ENCODE data around the gene C2orf76. TPM values are rescaled to one million over a fixed set of nuclear protein-coding genes. Genes with fewer than 3 reads are reported as not detected.
"Not testable (repeated sequence)": the region's sequence is repeated elsewhere in the genome, so short reads cannot be mapped to it uniquely, and the experiment has no call there.

The C2orf76 gene
- 1 to 10 TPM; 6.9 to 7.1 TPM for total RNA-seq

GRCh38 chr2:119366649-119367471 is at the start of gene C2orf76, which contains the start of gene DBI:
C2orf76 (minus strand) TSS chr2:119366834; CDS start chr2:119339959, 26,875 bp downstream.
DBI (plus strand) TSS chr2:119366977; CDS start chr2:119367052, 75 bp downstream.
- ChIA-PET CTCF (interaction anchor here (0.8 to 1.0 kb wide), 3 partner anchors 29 to 109 kb away, joined by 3 read pairs; no protein-coding TSS in a partner anchor), POLR2A (interaction anchor here (0.6 to 3.3 kb wide), 13 partner anchors 9 to 1552 kb away, joined by 3 to 21 read pairs (median 4); partner anchors contain the start of gene DDX18)
- peak within 1 kb of the TSS; percentile 99 for H3K4me3 Mint-ChIP-seq
- peak within 1 kb of the TSS; percentile 88 for H3K27ac Mint-ChIP-seq
- H3K27me3 Mint-ChIP-seq, result no peaks in the 10 kb centered on the region
- H3K4me1 Mint-ChIP-seq, result peaks cover 46% of the 10 kb centered on the region
- peak; percentile 95 for DNase-seq
- no peaks in the 10 kb centered on the region for H3K9me3 Mint-ChIP-seq
- peaks cover 48% of the 10 kb centered on the region for H3K36me3 Mint-ChIP-seq (ENCODE audit: low read depth)

- Mint-ChIP-seq H3K9me3 (no peaks in the 10 kb centered on the region), H3K27me3 (peaks cover 32% of the 10 kb centered on the region), H3K36me3 (ENCODE audit: low read depth) (no peaks in the 10 kb centered on the region), H3K27ac (no peak overlapping the region), H3K4me3 (no peak overlapping the region), H3K4me1 (no peaks in the 10 kb centered on the region)
- ChIA-PET CTCF (no interaction called here), POLR2A (no interaction called here)
- DNase-seq, result no peak
Observed at GRCh38 chr2:119415630-119416029, 49.0 kb upstream of the C2orf76 start.

GRCh38 chr2:119414894-119415293 is 48.3 kb upstream of the C2orf76 start:
- H3K9me3 Mint-ChIP-seq, result no peaks in the 10 kb centered on the region
- ChIA-PET CTCF (no interaction called here), POLR2A (no interaction called here)
- H3K27ac Mint-ChIP-seq, result no peak overlapping the region
- H3K36me3 Mint-ChIP-seq (ENCODE audit: low read depth), result no peaks in the 10 kb centered on the region
- H3K4me1 Mint-ChIP-seq, result no peaks in the 10 kb centered on the region
- H3K27me3 Mint-ChIP-seq, result peaks cover 32% of the 10 kb centered on the region
- DNase-seq, result no peak
- H3K4me3 Mint-ChIP-seq, result no peak overlapping the region

GRCh38 chr2:119409506-119409905 is 42.9 kb upstream of the C2orf76 start:
- Mint-ChIP-seq H3K27me3 (peaks cover 18% of the 10 kb centered on the region), H3K36me3 (ENCODE audit: low read depth) (no peaks in the 10 kb centered on the region), H3K4me1 (no peaks in the 10 kb centered on the region), H3K9me3 (no peaks in the 10 kb centered on the region), H3K27ac (no peak overlapping the region), H3K4me3 (no peak overlapping the region)
- ChIA-PET POLR2A (no interaction called here), CTCF (interaction anchor here (0.6 to 2.0 kb wide), 2 partner anchors 45 to 67 kb away, joined by 3 to 6 read pairs; no protein-coding TSS in a partner anchor)
- no peak for DNase-seq

- Mint-ChIP-seq H3K4me1 (no peaks in the 10 kb centered on the region), H3K27me3 (peaks cover 13% of the 10 kb centered on the region), H3K4me3 (no peak overlapping the region), H3K27ac (no peak overlapping the region), H3K36me3 (ENCODE audit: low read depth) (no peaks in the 10 kb centered on the region), H3K9me3 (no peaks in the 10 kb centered on the region)
- ChIA-PET CTCF (interaction anchor here (1.4 to 1.5 kb wide), 2 partner anchors 41 to 68 kb away, joined by 3 to 10 read pairs; partner anchors contain the start of genes C2orf76 and DBI), POLR2A (no interaction called here)
- no peak for DNase-seq
Observed at GRCh38 chr2:119408221-119408619, 41.6 kb upstream of the C2orf76 start.

GRCh38 chr2:119407430-119408220 is 41.0 kb upstream of the C2orf76 start:
- H3K4me1 Mint-ChIP-seq, result no peaks in the 10 kb centered on the region
- DNase-seq, result no peak
- ChIA-PET CTCF (interaction anchor here (1.4 to 1.5 kb wide), 2 partner anchors 41 to 68 kb away, joined by 3 to 10 read pairs; partner anchors contain the start of genes C2orf76 and DBI), POLR2A (no interaction called here)
- H3K36me3 Mint-ChIP-seq (ENCODE audit: low read depth), result no peaks in the 10 kb centered on the region
- H3K9me3 Mint-ChIP-seq, result no peaks in the 10 kb centered on the region
- H3K27ac Mint-ChIP-seq, result no peak overlapping the region
- H3K4me3 Mint-ChIP-seq, result no peak overlapping the region
- H3K27me3 Mint-ChIP-seq, result peaks cover 11% of the 10 kb centered on the region

- Mint-ChIP-seq H3K36me3 (ENCODE audit: low read depth) (no peaks in the 10 kb centered on the region), H3K27me3 (peaks cover 6% of the 10 kb centered on the region), H3K9me3 (no peaks in the 10 kb centered on the region), H3K4me3 (no peak overlapping the region), H3K4me1 (no peaks in the 10 kb centered on the region), H3K27ac (no peak overlapping the region)
- ChIA-PET CTCF (interaction anchor here (2.2 kb wide), 1 partner anchor 71 kb away, joined by 9 read pairs; no protein-coding TSS in a partner anchor), POLR2A (no interaction called here)
- DNase-seq, result no peak
Observed at GRCh38 chr2:119405151-119405550, 38.5 kb upstream of the C2orf76 start.

- H3K27me3 Mint-ChIP-seq; H3K4me1 Mint-ChIP-seq; H3K27ac Mint-ChIP-seq; H3K4me3 Mint-ChIP-seq; POLR2A ChIA-PET; H3K36me3 Mint-ChIP-seq (ENCODE audit: low read depth); DNase-seq; CTCF ChIA-PET; H3K9me3 Mint-ChIP-seq: not testable (repeated sequence)
Observed at GRCh38 chr2:119403618-119404017, 37.0 kb upstream of the C2orf76 start.

- POLR2A ChIA-PET, result no interaction called here
- H3K27me3 Mint-ChIP-seq, result peaks cover 4% of the 10 kb centered on the region
- no peak overlapping the region for H3K4me3 Mint-ChIP-seq
- DNase-seq, result no peak
- no peaks in the 10 kb centered on the region for H3K4me1 Mint-ChIP-seq
- no peaks in the 10 kb centered on the region for H3K9me3 Mint-ChIP-seq
- no peaks in the 10 kb centered on the region for H3K36me3 Mint-ChIP-seq (ENCODE audit: low read depth)
- H3K27ac Mint-ChIP-seq, result no peak overlapping the region
- CTCF ChIA-PET, result no interaction called here
Observed at GRCh38 chr2:119402645-119403560, 36.3 kb upstream of the C2orf76 start.

- Mint-ChIP-seq H3K27me3 (peaks cover 4% of the 10 kb centered on the region), H3K4me1 (no peaks in the 10 kb centered on the region), H3K4me3 (no peak overlapping the region), H3K36me3 (ENCODE audit: low read depth) (no peaks in the 10 kb centered on the region), H3K9me3 (no peaks in the 10 kb centered on the region), H3K27ac (no peak overlapping the region)
- DNase-seq, result no peak
- POLR2A ChIA-PET, result no interaction called here
- CTCF ChIA-PET, result no interaction called here
Observed at GRCh38 chr2:119402106-119402505, 35.5 kb upstream of the C2orf76 start.

GRCh38 chr2:119397196-119397595 is 30.6 kb upstream of the C2orf76 start:
- peaks cover 8% of the 10 kb centered on the region for H3K27me3 Mint-ChIP-seq
- H3K4me1 Mint-ChIP-seq, result no peaks in the 10 kb centered on the region

GRCh38 chr2:119393971-119394748 is 27.5 kb upstream of the C2orf76 start:
- Mint-ChIP-seq H3K9me3 (no peaks in the 10 kb centered on the region), H3K4me3 (no peak overlapping the region), H3K27me3 (peaks cover 14% of the 10 kb centered on the region), H3K4me1 (peaks cover 6% of the 10 kb centered on the region), H3K36me3 (ENCODE audit: low read depth) (no peaks in the 10 kb centered on the region), H3K27ac (no peak overlapping the region)
- CTCF ChIA-PET, result no interaction called here
- POLR2A ChIA-PET, result no interaction called here
- DNase-seq, result no peak

More at GRCh38 chr2:119397196-119397595, 30.6 kb upstream of the C2orf76 start:
- no peaks in the 10 kb centered on the region for H3K9me3 Mint-ChIP-seq
- no peak for DNase-seq
- CTCF ChIA-PET, result no interaction called here
- no peaks in the 10 kb centered on the region for H3K36me3 Mint-ChIP-seq (ENCODE audit: low read depth)
- POLR2A ChIA-PET, result no interaction called here
- H3K27ac Mint-ChIP-seq, result no peak overlapping the region
- no peak overlapping the region for H3K4me3 Mint-ChIP-seq

All from activated CD4-positive, alpha-beta memory T cell treated with anti-CD3 and anti-CD28 coated beads, Interleukin-2, amount 10 ng/mL, durations not matched to agents 7 days and 5 days (primary cell).